ENCODE results near the gene ANK2.

GRCh38 chr4:113303315-113303714, 253.9 kb downstream of the ANK2 start:
- no peak for TF ChIP-seq CTCF (IDR thresholded peaks at IDR 0.05)
- TF ChIP-seq POLR2AphosphoS5 (IDR thresholded peaks at IDR 0.05; ENCODE audit: low read depth, low read length) = no peak
- TF ChIP-seq REST (IDR thresholded peaks at IDR 0.05; ENCODE audit: insufficient read depth in 1 of 2, low read depth in 2 of 2, low read length in 1 of 2) = no peak
- no peak for TF ChIP-seq SIN3A (IDR thresholded peaks at IDR 0.05; ENCODE audit: borderline replicate concordance, insufficient read depth, low read depth, low read length)
- TF ChIP-seq TCF7L2 (IDR thresholded peaks at IDR 0.05; ENCODE audit: low read depth, low read length) = no peak

Data from Panc1 (cell line).